Measurements from ENCODE around the gene FURIN.

- no peak for TF ChIP-seq CTCF (IDR thresholded peaks at IDR 0.05)
- TF ChIP-seq POLR2A (IDR thresholded peaks at IDR 0.05), result no peak
- no peak for TF ChIP-seq EP300 (IDR thresholded peaks at IDR 0.05)
Measured at GRCh38 chr15:90820481-90820880, 47.9 kb upstream of the FURIN start.

Data from tibial nerve (tissue), 4 donors.